Retinal pigment epithelial cell (primary cell): Measurements from ENCODE around the gene SPOCK2.

ENCODE experiments used
- DNase-seq: peaks from one replicate; pipeline ENCODE4 v3.0.0-alpha.2; 2010; ENCODE audit warnings: low read depth
- H3K4me3 ChIP-seq: 2 replicates; pipeline ENCODE4 v1.5.1; 2011; ENCODE audit warnings: mild to moderate bottlenecking, low read length, control low read depth, moderate library complexity
- CTCF ChIP-seq: conservative IDR thresholded peaks from 2 replicates; pipeline ENCODE4 v1.5.1; 2011; ENCODE audit warnings: low read depth, low read length, control low read depth, inconsistent platforms

The SPOCK2 gene

GRCh38 chr10:72031706-72032105 is 56.6 kb downstream of the SPOCK2 start:
- TF ChIP-seq CTCF, result no peak
- DNase-seq, result no peak
- H3K4me3 ChIP-seq, result no peak overlapping the region

DNA sequence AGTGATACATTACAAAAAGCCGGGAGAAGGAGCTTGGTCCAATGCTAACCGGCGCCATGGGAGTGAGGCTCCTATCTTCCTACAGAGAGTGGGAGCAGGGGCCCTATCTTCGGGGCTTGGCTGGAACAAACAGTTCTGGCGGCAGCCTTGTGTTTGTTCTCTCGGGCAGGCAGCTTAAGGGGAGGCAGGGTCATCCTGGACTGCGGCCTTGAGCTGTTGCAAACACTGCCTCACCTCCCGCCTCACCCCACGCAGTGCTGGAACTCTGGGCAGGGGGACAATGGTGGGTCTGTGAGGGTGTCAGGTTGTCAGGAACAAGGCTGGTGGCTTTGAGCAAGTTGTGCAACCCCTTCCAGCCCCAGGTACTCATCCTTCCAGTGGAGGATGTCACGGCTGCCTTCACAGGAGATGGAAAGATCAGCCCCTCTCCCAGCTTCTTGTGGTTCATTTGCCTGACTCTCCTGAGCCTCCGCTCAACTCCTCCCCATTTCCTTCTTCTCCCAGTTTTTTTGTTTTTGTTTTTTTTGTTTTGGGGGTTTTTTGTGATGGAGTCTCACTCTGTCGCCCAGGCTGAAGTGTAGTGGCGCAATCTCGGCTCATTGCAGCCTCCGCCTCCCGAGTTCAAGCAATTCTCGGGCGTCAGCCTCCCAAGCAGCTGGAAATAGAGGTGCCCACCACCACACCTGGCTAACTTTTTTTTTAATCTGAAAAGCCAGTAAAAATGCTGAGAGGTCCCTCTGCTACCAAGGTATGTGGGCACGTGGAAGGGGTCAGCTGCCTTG is 57.4 kb downstream of the SPOCK2 start:
- no peak for TF ChIP-seq CTCF
- H3K4me3 ChIP-seq, result no peak overlapping the region
- DNase-seq, result no peak

DNA sequence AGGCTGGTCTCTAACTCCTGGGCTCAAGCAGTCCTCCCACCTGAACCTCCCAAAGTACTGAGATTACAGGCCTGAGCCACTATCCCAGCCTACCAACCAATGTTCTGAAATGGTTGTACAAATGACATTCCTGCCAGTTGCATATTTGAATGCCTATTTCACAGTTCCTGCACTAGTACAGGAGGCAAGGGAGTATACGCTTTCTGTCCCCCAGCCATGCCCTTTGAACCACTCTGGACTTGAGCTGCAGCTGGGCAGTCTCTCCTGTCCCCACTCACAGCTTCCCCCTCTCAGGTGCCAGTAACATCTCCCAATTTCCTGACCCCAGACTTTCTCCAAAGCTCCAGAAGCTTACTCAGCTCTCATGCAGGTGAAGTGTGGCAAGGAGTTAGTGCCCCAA is 58.9 kb downstream of the SPOCK2 start:
- no peak for DNase-seq
- no peak for TF ChIP-seq CTCF
- no peak overlapping the region for H3K4me3 ChIP-seq

- no peak overlapping the region for H3K4me3 ChIP-seq
- DNase-seq, result no peak
- no peak for TF ChIP-seq CTCF
Observed at GRCh38 chr10:72027498-72027897, 60.9 kb downstream of the SPOCK2 start.

DNA sequence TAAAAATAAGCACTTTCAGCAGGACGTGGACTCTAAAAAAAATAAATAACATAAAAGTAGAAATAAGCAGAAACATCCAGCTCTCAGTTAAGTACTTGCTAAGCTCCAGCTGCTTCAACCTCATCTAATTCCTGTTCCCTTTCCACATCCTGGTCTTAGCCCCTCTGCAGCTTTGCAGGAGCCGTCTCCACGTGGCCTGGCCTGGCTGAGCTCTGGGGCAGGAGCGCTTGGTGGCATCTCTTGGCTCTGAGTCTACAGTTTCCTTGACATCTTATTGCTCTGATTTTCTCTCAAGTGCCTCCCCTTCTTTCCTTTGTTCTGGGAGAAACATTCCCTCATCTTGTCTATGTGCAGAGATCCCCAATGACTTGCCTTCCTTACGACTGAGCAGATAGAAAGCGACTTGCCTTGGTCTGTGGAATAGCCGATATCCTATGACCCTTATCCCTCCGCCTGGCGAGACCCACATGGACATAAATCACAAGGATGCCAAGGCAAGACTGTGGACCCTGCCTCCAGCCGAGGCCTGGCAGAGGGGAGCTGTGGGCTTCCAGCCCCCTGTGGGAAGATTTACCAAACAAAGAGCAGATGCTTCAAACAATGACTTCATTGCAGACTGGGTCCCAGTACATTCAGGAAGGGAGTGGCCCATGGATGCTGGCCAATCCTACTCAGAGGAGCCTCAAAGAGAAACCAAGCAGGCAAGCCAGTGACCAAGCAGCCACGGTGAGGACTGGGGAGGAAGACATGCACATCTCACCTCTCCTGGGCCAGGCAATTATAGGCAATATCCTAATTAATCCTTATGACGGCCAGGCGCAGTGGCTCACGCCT is 61.9 kb downstream of the SPOCK2 start:
- TF ChIP-seq CTCF, result no peak
- DNase-seq, result no peak
- H3K4me3 ChIP-seq, result no peak overlapping the region

GRCh38 chr10:72025832-72026231 is 62.5 kb downstream of the SPOCK2 start:
- H3K4me3 ChIP-seq, result no peak overlapping the region
- DNase-seq, result no peak
- TF ChIP-seq CTCF, result no peak
